IPS-20b (cell line): Measurements from ENCODE around the gene DSE.
"Not testable (repeated sequence)": the region's sequence is repeated elsewhere in the genome, so short reads cannot be mapped to it uniquely, and the experiment has no call there.

ENCODE experiments used
- H3K27ac ChIP-seq: one replicate; pipeline ENCODE4 v1.5.1; 2013; ENCODE audit warnings: low read length
- H3K27me3 ChIP-seq: 2 replicates; pipeline ENCODE4 v1.6.1; 2013; ENCODE audit warnings: mild to moderate bottlenecking, low read length, inconsistent platforms; ENCODE audit not compliant: insufficient read depth
- H3K36me3 ChIP-seq: 2 replicates; pipeline ENCODE4 v1.6.1; 2013; ENCODE audit warnings: low read depth, mild to moderate bottlenecking, inconsistent platforms, low read length, moderate library complexity; ENCODE audit not compliant: insufficient read depth
- H3K4me1 ChIP-seq: 2 replicates; pipeline ENCODE4 v1.6.1; 2013; ENCODE audit warnings: mild to moderate bottlenecking, control low read depth, inconsistent platforms, low read length, moderate library complexity; ENCODE audit not compliant: insufficient read depth
- H3K4me3 ChIP-seq: 2 replicates; pipeline ENCODE4 v1.5.1; 2013; ENCODE audit warnings: mild to moderate bottlenecking, low read length, inconsistent platforms
- H3K9ac ChIP-seq: 2 replicates; pipeline ENCODE4 v1.6.1; 2013; ENCODE audit warnings: low read depth, mild to moderate bottlenecking, inconsistent platforms, low read length, moderate library complexity
- H3K9me3 ChIP-seq: 2 replicates; pipeline ENCODE4 v1.6.1; 2013; ENCODE audit warnings: mild to moderate bottlenecking, low read depth, low read length, inconsistent platforms; ENCODE audit not compliant: insufficient read depth

The DSE gene

GRCh38 chr6:116370760-116371119 is at the start of gene DSE:
DSE (plus strand) TSS chr6:116370947; CDS start chr6:116399251, 28,304 bp downstream.
- peaks cover 9% of the 10 kb centered on the region; the same call in 1 of the 2 replicates for H3K4me1 ChIP-seq
- H3K27ac ChIP-seq: peak within 1 kb of the TSS; percentile 90
- H3K9ac ChIP-seq: peak within 1 kb of the TSS; percentile 83
- no peaks in the 10 kb centered on the region for H3K36me3 ChIP-seq
- no peaks in the 10 kb centered on the region for H3K9me3 ChIP-seq
- H3K4me3 ChIP-seq: peak within 1 kb of the TSS; percentile 85
- no peaks in the 10 kb centered on the region for H3K27me3 ChIP-seq

GRCh38 chr6:116321933-116322332 is 48.8 kb upstream of the DSE start:
- not testable (repeated sequence) for H3K27me3 ChIP-seq, H3K9me3 ChIP-seq, H3K4me3 ChIP-seq, H3K36me3 ChIP-seq, H3K27ac ChIP-seq, H3K9ac ChIP-seq
- H3K4me1 ChIP-seq: peaks cover 41% of the 10 kb centered on the region

- Histone ChIP-seq H3K27ac (peak overlapping the region; percentile 71), H3K4me1 (peaks cover 58% of the 10 kb centered on the region), H3K4me3 (peak overlapping the region; percentile 36; the same call in 1 of the 2 replicates), H3K9me3 (no peaks in the 10 kb centered on the region), H3K36me3 (no peaks in the 10 kb centered on the region), H3K9ac (peak overlapping the region; percentile 66; the same call in 1 of the 2 replicates), H3K27me3 (no peaks in the 10 kb centered on the region)
Measured at GRCh38 chr6:116323863-116324262, 46.9 kb upstream of the DSE start.

GRCh38 chr6:116325634-116326132 is 45.1 kb upstream of the DSE start:
- H3K9me3 ChIP-seq, H3K36me3 ChIP-seq, H3K4me3 ChIP-seq, H3K27me3 ChIP-seq: not testable (repeated sequence)
- Histone ChIP-seq H3K9ac (peak overlapping the region; percentile 66; the same call in 1 of the 2 replicates), H3K27ac (peak overlapping the region; percentile 41), H3K4me1 (peaks cover 63% of the 10 kb centered on the region)

GRCh38 chr6:116326181-116326671 is 44.5 kb upstream of the DSE start:
- H3K9me3 ChIP-seq: no peaks in the 10 kb centered on the region
- peaks cover 63% of the 10 kb centered on the region for H3K4me1 ChIP-seq
- H3K27me3 ChIP-seq: no peaks in the 10 kb centered on the region
- H3K27ac ChIP-seq: no peak overlapping the region
- H3K9ac ChIP-seq: no peak overlapping the region; the same call in 1 of the 2 replicates
- no peaks in the 10 kb centered on the region for H3K36me3 ChIP-seq
- H3K4me3 ChIP-seq: no peak overlapping the region

GRCh38 chr6:116326996-116327395 is 43.8 kb upstream of the DSE start:
- Histone ChIP-seq H3K9ac (peak overlapping the region; percentile 13; the same call in 1 of the 2 replicates), H3K27ac (peak overlapping the region; percentile 50), H3K9me3 (no peaks in the 10 kb centered on the region), H3K36me3 (no peaks in the 10 kb centered on the region), H3K4me3 (peak overlapping the region; percentile 19; the same call in 1 of the 2 replicates), H3K27me3 (no peaks in the 10 kb centered on the region), H3K4me1 (peaks cover 63% of the 10 kb centered on the region)

- Histone ChIP-seq H3K9me3 (no peaks in the 10 kb centered on the region; the same call in 1 of the 2 replicates), H3K27me3 (no peaks in the 10 kb centered on the region), H3K27ac (peak overlapping the region; percentile 50), H3K4me3 (peak overlapping the region; percentile 19; the same call in 1 of the 2 replicates), H3K36me3 (no peaks in the 10 kb centered on the region), H3K9ac (peak overlapping the region; percentile 13; the same call in 1 of the 2 replicates), H3K4me1 (peaks cover 56% of the 10 kb centered on the region)
Measured at GRCh38 chr6:116327803-116328527, 42.8 kb upstream of the DSE start.

- peak overlapping the region; percentile 19; the same call in 1 of the 2 replicates for H3K4me3 ChIP-seq
Measured at GRCh38 chr6:116328528-116328903, 42.2 kb upstream of the DSE start.

GRCh38 chr6:116329156-116329555 is 41.6 kb upstream of the DSE start:
- H3K27ac ChIP-seq: no peak overlapping the region
- H3K4me3 ChIP-seq: no peak overlapping the region
- H3K36me3 ChIP-seq: no peaks in the 10 kb centered on the region

More at GRCh38 chr6:116328528-116328903, 42.2 kb upstream of the DSE start:
- H3K4me1 ChIP-seq: peaks cover 51% of the 10 kb centered on the region
- H3K27ac ChIP-seq: peak overlapping the region; percentile 50
- H3K36me3 ChIP-seq: no peaks in the 10 kb centered on the region
- H3K9ac ChIP-seq: peak overlapping the region; percentile 13; the same call in 1 of the 2 replicates
- H3K9me3 ChIP-seq: peaks cover 5% of the 10 kb centered on the region
- H3K27me3 ChIP-seq: no peaks in the 10 kb centered on the region

GRCh38 chr6:116330511-116330910 is 40.2 kb upstream of the DSE start:
- Histone ChIP-seq H3K9ac (no peak overlapping the region), H3K36me3 (no peaks in the 10 kb centered on the region), H3K9me3 (peaks cover 6% of the 10 kb centered on the region)

More at GRCh38 chr6:116329156-116329555, 41.6 kb upstream of the DSE start:
- Histone ChIP-seq H3K9ac (no peak overlapping the region), H3K27me3 (no peaks in the 10 kb centered on the region), H3K4me1 (peaks cover 47% of the 10 kb centered on the region), H3K9me3 (peaks cover 6% of the 10 kb centered on the region)

GRCh38 chr6:116332096-116332495 is 38.7 kb upstream of the DSE start:
- Histone ChIP-seq H3K27me3 (no peaks in the 10 kb centered on the region), H3K4me3 (no peak overlapping the region), H3K9ac (no peak overlapping the region), H3K9me3 (peaks cover 6% of the 10 kb centered on the region), H3K27ac (no peak overlapping the region), H3K36me3 (no peaks in the 10 kb centered on the region), H3K4me1 (peaks cover 20% of the 10 kb centered on the region)

More at GRCh38 chr6:116330511-116330910, 40.2 kb upstream of the DSE start:
- Histone ChIP-seq H3K27ac (no peak overlapping the region), H3K27me3 (no peaks in the 10 kb centered on the region), H3K4me1 (peaks cover 33% of the 10 kb centered on the region), H3K4me3 (no peak overlapping the region)
